GM21717 (cell line): ENCODE data around the gene SMAD3.
"Not testable (repeated sequence)": the region's sequence is repeated elsewhere in the genome, so short reads cannot be mapped to it uniquely, and the experiment has no call there.

Experiments
- ATAC-seq: cut with Tn5 transposase; IDR thresholded peaks from one replicate; pipeline ENCODE4 v1.9.1; 2021; ENCODE audit warnings: mild to moderate bottlenecking, moderate library complexity; ENCODE audit not compliant: unreplicated experiment

SMAD3 gene

DNA sequence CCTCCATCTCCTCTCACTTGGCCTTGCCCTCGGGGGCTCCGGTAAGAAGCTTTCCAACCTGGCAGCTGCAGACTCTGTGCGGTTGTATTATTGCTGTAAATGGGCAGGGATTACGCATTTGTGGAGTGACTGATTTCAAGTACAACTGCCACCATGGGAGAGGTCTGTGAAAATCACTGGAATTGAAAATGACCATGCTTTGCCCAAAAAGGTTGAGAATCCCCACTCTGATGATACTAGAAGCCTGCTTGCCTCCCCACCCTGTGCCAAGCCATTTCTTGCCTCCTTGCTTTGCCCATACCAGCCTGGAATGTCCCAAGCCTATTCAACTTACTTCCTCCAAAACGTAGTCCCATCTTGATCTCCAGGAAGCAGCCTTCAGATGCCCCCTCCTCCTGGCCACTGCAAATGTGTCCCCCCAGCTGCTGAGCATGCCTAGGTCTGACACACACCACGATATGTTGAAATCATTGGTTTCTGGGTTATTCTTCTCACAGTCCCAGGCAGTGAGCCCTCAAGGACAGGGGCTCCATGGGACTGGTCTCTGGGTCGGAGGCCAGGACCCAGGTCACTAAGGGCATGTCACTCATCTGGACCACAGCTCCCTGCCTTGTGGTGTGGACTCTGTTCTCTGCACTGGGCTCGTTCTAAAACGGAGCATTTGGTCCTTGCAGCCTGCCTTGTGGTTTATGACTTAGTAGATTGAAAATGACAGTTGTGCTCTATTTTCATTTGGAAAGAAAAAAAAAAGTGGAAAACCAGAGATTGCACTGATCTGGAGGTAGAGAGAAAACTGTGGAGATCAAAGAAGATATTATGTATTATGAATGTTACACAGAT, 42.9 kb downstream of the SMAD3 start:
- no peak for ATAC-seq

DNA sequence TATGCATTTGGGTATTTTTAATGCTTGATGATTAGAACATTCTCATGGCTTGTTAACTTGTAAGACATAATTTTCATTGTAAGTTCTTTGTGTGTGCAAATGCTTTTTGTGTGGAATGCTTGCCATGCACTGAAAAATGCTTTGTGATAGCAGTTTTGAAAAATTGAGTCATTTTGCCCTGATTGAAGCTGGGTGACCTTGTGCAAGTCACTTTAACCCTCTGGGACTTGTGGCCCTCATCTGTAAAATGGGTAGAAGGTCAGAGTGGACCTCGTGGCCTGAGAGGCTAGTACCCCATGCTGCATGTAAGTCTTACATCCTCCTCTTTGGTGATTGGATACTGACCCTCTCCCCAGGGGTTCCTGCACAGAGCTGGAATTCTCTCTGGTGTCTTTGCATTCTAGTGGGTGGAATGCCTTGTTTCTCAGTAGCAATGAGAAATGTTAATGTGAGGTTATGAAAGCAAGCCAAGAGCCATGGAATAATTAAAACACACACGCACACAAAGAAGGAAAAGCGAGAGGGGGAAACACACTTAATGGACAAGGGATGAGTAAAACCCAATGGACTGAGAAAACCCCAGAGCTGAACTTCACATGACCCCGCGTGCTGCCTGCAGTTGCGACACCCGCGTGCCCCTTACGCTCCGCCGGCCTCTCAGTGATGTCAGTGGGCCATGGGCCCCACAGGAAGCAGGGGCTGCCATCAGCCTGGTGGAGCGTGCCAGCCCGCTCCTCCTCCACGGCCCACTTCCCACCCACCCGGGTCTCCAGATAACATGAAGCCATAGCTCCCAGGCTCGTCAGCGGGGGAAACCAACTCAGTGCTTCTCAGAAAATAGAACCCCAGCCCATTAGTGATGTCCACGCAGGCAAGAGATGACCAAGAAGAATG, 44.0 kb downstream of the SMAD3 start:
- ATAC-seq = no peak

GRCh38 chr15:67110361-67110781, 45.0 kb downstream of the SMAD3 start:
- peak; percentile 41 for ATAC-seq

DNA sequence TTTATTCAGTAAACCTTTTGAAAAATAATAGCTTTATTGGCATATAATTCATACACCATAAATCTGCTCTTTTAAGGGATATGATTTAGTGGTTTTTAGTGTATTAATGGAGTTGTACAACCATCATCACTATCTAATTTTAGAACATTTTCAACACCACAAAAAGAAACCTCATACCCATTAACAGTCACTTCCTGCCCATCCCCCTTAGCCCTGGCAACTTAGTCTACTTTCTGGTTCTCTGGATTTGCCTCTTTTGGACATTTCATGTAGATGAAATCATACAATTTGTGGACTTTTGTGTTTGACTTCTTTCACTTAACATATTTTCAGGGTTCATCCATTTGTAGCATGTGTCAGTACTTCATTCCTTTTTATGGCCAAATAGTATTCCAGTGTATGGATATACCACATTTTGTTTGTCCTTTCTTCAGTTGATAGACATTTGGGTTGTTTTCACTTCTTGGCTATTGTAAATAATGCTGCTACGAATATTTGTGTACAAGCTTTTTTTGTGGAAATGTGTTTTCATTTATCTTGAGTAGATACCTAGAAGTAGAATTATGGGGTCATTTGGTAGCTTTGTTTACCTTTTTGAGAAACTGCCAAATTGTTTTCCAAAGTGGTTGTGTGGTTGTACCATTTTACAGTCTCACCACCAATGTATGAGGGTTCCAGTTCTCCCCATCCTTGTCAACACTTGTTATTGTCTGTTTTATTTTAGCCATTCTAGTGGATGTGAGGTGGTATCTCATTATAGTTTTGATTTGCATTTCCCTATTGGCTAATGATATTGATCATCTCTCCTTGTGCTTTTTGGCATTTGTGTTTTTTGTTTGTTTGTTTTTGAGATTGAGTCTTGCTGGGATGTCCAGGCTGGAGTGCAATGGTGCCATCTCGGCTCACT, 45.8 kb downstream of the SMAD3 start:
- ATAC-seq = no peak

DNA sequence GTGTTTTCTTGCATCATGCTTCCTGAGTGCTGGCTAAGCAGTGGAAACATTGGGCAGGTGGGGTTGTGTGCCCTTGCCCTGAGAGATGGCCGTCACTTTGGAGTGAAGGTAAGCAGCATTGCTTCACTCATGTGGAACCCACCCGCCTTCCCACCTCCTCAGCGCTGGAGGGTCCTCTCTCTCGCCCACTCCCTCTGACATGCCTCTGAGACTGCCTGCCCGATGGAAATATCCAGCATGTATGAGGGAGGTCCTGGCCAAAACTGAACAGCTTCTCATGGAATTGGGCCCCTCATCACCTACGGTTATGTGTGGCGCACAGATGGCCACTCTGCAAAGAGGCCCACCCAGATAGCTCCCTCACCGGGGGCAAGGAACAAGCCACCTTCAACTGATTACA, 48.6 kb downstream of the SMAD3 start:
- ATAC-seq = no peak

GRCh38 chr15:67114846-67115585, 49.6 kb downstream of the SMAD3 start:
- no peak for ATAC-seq

DNA sequence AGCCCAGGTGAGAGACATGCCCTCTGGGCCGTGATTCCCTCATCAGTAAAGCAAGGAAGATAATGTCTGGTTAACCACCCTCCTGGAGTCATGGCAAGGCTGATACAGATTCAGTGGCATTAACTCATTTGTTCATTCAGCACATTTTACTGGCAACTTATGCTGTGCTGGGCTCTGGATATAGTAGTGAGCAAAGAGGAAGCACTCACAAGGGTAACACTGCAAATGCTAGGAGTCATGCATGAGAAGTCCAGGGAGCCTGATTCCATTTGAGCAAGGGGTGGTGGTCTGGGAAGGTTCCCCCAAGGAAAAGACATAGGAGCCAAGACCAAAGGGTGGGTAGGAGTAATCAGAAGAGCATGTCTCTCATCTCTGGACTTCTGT, 50.2 kb downstream of the SMAD3 start:
- ATAC-seq = no peak

GRCh38 chr15:67116742-67117141, 51.3 kb downstream of the SMAD3 start:
- no peak for ATAC-seq

DNA sequence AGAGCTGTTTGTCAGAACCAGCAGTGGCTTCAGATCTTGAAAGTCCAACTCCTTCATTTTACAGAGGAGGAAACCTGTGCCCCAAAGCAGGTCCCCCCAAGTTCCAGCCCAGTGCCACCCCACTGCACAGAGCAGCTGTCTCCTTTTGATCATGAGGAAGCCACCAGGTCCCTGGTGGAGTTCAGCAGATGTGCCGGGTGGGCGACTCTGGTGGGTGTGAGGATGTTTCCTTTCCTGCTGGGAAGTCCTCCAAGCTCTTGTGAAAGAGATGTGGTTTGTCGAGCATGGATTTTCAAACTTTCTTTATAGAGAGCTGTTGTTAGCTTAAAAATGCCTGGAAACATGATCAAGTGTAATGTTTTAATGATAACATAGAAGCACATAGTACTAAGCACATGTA, 52.0 kb downstream of the SMAD3 start:
- no peak for ATAC-seq

DNA sequence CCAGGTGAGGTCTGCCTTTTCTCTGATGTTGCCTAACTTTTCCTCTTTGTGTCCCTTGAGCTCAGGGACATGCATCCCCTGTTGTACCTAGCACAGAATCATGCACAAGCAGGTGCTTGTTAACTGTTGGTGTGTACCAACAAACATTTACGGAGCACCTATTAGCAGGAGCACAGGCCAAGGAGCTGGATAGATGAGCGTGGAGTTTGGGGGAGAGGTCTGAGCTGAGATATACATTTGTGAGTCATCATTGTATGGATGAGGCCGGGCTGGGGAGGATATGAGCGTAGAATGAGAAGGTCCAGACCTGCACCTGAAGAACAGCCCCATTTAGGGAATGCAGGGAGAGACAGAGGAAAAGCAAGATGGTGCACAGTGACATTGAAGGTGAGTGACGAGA, 53.4 kb downstream of the SMAD3 start:
- ATAC-seq = no peak

DNA sequence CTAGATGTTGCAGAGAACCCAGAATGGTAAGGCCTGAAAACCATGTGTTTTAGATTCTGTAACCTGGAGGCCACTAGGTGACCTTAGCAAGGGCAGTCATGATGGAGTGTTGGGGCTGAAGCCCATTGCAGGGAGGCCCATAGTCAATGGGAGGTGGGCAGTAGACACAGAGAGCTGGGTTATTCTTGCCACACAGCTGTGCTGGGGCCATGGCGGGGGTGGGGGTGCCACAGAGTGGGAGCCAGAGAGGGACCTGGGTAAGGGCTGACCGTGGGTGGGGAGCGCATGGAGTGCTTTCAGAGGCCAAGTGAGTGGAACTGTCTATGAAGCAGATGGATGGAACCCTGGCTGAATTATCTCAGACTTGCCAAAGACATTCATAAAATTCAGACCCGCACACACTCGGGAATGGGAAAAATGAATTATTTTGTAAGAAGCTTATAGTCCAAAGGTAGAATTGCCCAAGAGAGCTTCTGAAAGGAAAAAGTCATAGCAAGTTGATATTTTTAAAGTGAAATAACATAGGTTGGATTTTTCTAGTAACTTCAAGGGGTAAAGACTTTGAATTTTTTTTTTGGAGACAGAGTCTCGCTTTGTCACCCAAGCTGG, 53.9 kb downstream of the SMAD3 start:
- no peak for ATAC-seq

- ATAC-seq = no peak
These were observed 54.8 kb downstream of the SMAD3 start for GRCh38 chr15:67120009-67120838.

GRCh38 chr15:67120839-67121643, 55.6 kb downstream of the SMAD3 start:
- ATAC-seq = peak; percentile 45

GRCh38 chr15:67121644-67122605, 56.5 kb downstream of the SMAD3 start:
- no peak for ATAC-seq

DNA sequence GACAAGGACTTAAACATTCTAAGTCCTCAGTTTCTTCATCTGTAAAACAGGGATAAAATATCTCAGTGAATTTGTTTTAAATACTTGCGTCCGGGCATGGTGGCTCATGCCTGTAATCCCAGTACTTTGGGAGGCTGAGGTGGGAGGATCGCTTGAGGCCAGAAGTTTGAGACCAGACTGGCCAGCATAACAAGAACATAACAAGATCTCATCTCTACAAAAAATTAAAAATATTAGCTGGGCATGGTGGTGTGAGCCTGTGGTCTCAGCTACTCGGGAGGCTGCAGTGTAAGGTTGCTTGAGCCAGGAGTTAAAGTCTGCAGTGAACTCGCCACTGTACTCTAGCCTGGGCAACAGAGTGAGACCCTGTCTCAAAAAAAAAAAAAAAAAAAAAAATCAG, 57.4 kb downstream of the SMAD3 start:
- not testable (repeated sequence) for ATAC-seq

DNA sequence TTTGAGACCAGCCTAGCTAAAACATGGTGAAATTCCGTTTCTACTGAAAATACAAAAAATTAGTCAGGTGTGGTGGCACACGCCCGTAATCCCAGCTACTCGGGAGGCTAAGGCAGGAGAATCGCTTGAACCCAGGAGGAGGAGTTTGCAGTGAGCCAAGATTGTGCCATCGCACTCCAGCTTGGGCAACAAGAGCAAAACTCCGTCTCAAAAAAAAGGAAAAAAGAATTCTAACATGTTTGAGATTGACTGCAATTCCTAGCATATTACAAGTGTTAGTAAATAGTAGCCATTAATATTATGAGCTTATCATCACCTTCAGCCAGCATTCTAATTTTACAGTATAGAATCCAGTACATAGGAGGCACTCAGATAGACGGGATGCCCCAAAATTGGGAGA, 57.9 kb downstream of the SMAD3 start:
- ATAC-seq = not testable (repeated sequence)

GRCh38 chr15:67124111-67124510, 58.7 kb downstream of the SMAD3 start:
- ATAC-seq = no peak
